Karpas-422 (cell line): Measurements from ENCODE around the gene NSF. TPM values are rescaled to one million over a fixed set of nuclear protein-coding genes. Genes with fewer than 3 reads are reported as not detected.
A peak's percentile ranks its signal among the peaks of the same experiment; 100 is the strongest.
"Not testable (repeated sequence)": the region's sequence is repeated elsewhere in the genome, so short reads cannot be mapped to it uniquely, and the experiment has no call there.

ENCODE experiments used
- DNase-seq: peaks from one replicate; pipeline ENCODE4 v3.0.0-alpha.2; 2015
- H2AFZ ChIP-seq: fragments of 200-600 bp; sonication (generic); 2 replicates; pipeline ENCODE4 v1.6.1; 2014; ENCODE audit warnings: antibody characterized with exemption, low read length, mixed read lengths
- H3K27ac ChIP-seq: fragments of 200-600 bp; sonication (generic); 2 replicates; pipeline ENCODE4 v1.5.1; 2014; ENCODE audit warnings: mild to moderate bottlenecking, low read length, moderate library complexity
- H3K27me3 ChIP-seq: fragments of 200-600 bp; sonication (generic); 2 replicates; pipeline ENCODE4 v1.6.1; 2014; ENCODE audit warnings: low read length, mixed read lengths
- H3K36me3 ChIP-seq: fragments of 200-600 bp; sonication (generic); 2 replicates; pipeline ENCODE4 v1.6.1; 2014; ENCODE audit warnings: low read length, mixed read lengths; ENCODE audit not compliant: insufficient read depth
- H3K4me1 ChIP-seq: fragments of 200-600 bp; sonication (generic); 2 replicates; pipeline ENCODE4 v1.6.1; 2014; ENCODE audit warnings: mild to moderate bottlenecking, low read length, mixed read lengths
- H3K4me2 ChIP-seq: fragments of 200-600 bp; sonication (generic); 2 replicates; pipeline ENCODE4 v1.6.1; 2014; ENCODE audit warnings: low read length, low read depth, mild to moderate bottlenecking; ENCODE audit not compliant: poor library complexity, severe bottlenecking
- H3K4me3 ChIP-seq: fragments of 200-600 bp; sonication (generic); 2 replicates; pipeline ENCODE4 v1.5.1; 2014; ENCODE audit warnings: mild to moderate bottlenecking, antibody characterized with exemption, low read length, mixed read lengths
- H3K79me2 ChIP-seq: fragments of 200-600 bp; sonication (generic); 2 replicates; pipeline ENCODE4 v1.6.1; 2014; ENCODE audit warnings: mild to moderate bottlenecking, low read length, mixed read lengths
- H3K9ac ChIP-seq: fragments of 200-600 bp; sonication (generic); 2 replicates; pipeline ENCODE4 v1.6.0; 2014; ENCODE audit warnings: low read length
- H3K9me2 ChIP-seq: fragments of 200-600 bp; sonication (generic), shearing (Covaris generic); replicated peaks from 2 replicates; pipeline ENCODE4 v1.6.0; 2014; ENCODE audit warnings: mild to moderate bottlenecking, low read length, moderate library complexity; ENCODE audit not compliant: insufficient read depth
- H3K9me3 ChIP-seq: fragments of 300-700, 200-600 bp; sonication (generic); 2 replicates; pipeline ENCODE4 v1.6.1; 2014; ENCODE audit warnings: low read length, mixed read lengths
- H4K20me1 ChIP-seq: fragments of 200-600 bp; sonication (generic); 2 replicates; pipeline ENCODE4 v1.6.1; 2014; ENCODE audit warnings: mild to moderate bottlenecking, antibody characterized with exemption, low read length, low read depth; ENCODE audit not compliant: insufficient read depth
- total RNA-seq: library from RNA; depleted of rRNA; stranded (reverse); fragments of >200 nt; shearing (Covaris generic); gene quantifications from 2 replicates; pipeline ENCODE4 v1.2.3, GENCODE V29; 2014; ENCODE audit warnings: low replicate concordance

NSF gene
- total RNA-seq, 1 experiment from 2014 or later = 31.8 TPM

GRCh38 chr17:46768896-46769295, 178.4 kb downstream of the NSF start:
- H2AFZ ChIP-seq, H3K36me3 ChIP-seq, H3K27me3 ChIP-seq, H3K79me2 ChIP-seq, H3K9me2 ChIP-seq, H3K4me2 ChIP-seq, H3K27ac ChIP-seq, H4K20me1 ChIP-seq, H3K9ac ChIP-seq, H3K9me3 ChIP-seq, DNase-seq, H3K4me3 ChIP-seq: not testable (repeated sequence)
- peaks cover 27% of the 10 kb centered on the region for H3K4me1 ChIP-seq

DNA sequence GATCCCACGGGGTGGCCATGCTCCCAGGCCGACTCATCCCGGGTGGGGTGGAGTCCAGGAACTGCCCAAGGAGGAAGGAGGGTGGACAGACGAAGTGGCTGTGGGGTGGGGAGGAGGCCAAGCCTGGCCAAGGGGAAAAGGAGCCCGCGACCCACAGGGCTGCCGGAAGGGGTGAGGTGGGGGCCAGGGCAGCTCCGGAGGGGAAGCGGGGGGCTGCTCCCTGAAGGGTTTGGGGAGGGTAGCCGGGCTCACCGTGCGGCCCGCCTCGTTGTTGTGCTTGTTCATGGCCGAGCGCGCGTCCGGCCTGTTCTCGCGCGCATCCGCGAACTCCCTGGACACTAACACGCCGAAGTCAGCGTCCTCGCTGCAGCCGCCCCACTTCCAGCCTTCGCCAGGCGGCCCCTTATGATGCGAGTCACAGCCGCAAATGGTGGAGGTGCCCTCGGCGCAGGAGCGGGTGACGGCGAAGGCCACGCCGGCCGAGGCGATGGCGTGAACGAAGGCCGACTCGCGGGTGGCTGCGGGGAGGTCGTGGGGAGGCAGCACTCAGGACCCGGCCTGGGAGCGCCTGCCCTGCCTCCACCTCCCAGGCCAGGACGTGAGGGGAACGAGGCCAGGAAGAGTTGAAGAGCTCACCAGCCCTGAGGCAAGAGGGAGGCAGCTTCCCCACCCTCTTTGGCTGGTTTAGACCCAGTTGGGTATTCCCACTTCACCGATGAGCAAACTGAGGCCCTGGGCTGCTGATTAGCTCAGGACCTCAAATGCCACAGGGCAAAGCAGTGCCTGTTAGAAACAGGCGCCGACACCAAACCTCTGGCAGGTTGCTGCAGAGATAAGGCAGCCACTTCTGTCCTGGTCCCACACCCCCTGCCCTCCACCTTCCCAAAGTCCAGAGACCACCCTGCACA, 179.3 kb downstream of the NSF start:
- Histone ChIP-seq H3K9me2 (no peaks in the 10 kb centered on the region), H3K4me2 (no peak overlapping the region), H3K9me3 (no peaks in the 10 kb centered on the region), H3K9ac (no peak overlapping the region), H3K4me1 (peaks cover 27% of the 10 kb centered on the region), H4K20me1 (no peaks in the 10 kb centered on the region), H2AFZ (no peak overlapping the region), H3K36me3 (no peaks in the 10 kb centered on the region), H3K27me3 (no peaks in the 10 kb centered on the region), H3K27ac (no peak overlapping the region), H3K79me2 (no peaks in the 10 kb centered on the region), H3K4me3 (no peak overlapping the region)
- DNase-seq = peak; percentile 49

- H3K27me3 ChIP-seq = no peaks in the 10 kb centered on the region
- no peaks in the 10 kb centered on the region for H3K79me2 ChIP-seq
- H3K27ac ChIP-seq = no peak overlapping the region
- H3K36me3 ChIP-seq = no peaks in the 10 kb centered on the region
- no peak overlapping the region for H3K9ac ChIP-seq
- no peaks in the 10 kb centered on the region for H3K9me2 ChIP-seq
- H3K9me3 ChIP-seq = no peaks in the 10 kb centered on the region
- H4K20me1 ChIP-seq = no peaks in the 10 kb centered on the region
- H3K4me3 ChIP-seq = peak overlapping the region; percentile 49; the same call in 1 of the 2 replicates
- peaks cover 27% of the 10 kb centered on the region for H3K4me1 ChIP-seq
- no peak overlapping the region for H2AFZ ChIP-seq
- peak overlapping the region; percentile 42 for H3K4me2 ChIP-seq
- no peak for DNase-seq
Measured at GRCh38 chr17:46770439-46770817, 180.0 kb downstream of the NSF start.

DNA sequence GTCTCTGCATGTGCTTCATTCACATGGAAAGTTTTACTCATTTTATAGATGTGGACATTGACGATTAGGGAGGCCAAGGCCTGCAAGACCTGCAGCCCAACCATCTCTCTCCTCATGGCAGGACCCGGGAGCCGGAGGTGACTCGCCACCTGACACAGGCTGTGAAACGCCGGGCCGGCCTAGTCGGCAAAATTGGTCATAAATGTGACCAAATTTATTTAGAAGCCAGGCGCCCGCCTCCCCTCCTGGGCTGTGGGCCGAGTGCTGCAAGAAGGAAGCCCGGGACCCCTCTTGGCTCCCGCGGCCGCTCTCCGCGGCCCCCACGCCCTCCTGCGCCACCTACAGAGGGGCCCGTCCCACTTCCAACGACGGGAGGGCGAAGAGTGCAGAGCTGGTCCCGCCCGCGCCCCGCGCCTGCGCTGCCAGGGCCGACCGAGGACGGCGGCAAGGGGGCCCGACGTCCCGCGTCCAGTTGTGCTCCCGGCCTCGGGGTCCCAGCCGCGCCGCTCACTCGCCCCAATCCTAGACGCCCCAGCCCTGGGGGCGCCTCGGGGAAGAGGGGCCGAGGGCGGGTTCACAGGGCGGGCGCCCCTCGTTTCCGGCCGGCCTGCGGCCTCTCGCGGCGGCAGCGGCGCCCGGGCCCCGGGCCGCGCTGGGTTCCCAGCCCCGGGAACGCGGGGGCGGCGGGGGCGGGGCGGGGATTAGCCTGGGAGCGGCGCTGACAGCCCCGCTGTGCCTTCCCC, 180.5 kb downstream of the NSF start:
- no peaks in the 10 kb centered on the region for H3K9me2 ChIP-seq
- no peaks in the 10 kb centered on the region for H4K20me1 ChIP-seq
- no peak overlapping the region for H2AFZ ChIP-seq
- peak overlapping the region; percentile 48 for H3K9ac ChIP-seq
- H3K36me3 ChIP-seq = no peaks in the 10 kb centered on the region
- H3K9me3 ChIP-seq = no peaks in the 10 kb centered on the region
- no peak overlapping the region for H3K27ac ChIP-seq
- H3K4me2 ChIP-seq = peak overlapping the region; percentile 42
- H3K79me2 ChIP-seq = no peaks in the 10 kb centered on the region
- H3K4me3 ChIP-seq = peak overlapping the region; percentile 49; the same call in 1 of the 2 replicates
- H3K4me1 ChIP-seq = peaks cover 27% of the 10 kb centered on the region
- DNase-seq = peak; percentile 52
- no peaks in the 10 kb centered on the region for H3K27me3 ChIP-seq

DNA sequence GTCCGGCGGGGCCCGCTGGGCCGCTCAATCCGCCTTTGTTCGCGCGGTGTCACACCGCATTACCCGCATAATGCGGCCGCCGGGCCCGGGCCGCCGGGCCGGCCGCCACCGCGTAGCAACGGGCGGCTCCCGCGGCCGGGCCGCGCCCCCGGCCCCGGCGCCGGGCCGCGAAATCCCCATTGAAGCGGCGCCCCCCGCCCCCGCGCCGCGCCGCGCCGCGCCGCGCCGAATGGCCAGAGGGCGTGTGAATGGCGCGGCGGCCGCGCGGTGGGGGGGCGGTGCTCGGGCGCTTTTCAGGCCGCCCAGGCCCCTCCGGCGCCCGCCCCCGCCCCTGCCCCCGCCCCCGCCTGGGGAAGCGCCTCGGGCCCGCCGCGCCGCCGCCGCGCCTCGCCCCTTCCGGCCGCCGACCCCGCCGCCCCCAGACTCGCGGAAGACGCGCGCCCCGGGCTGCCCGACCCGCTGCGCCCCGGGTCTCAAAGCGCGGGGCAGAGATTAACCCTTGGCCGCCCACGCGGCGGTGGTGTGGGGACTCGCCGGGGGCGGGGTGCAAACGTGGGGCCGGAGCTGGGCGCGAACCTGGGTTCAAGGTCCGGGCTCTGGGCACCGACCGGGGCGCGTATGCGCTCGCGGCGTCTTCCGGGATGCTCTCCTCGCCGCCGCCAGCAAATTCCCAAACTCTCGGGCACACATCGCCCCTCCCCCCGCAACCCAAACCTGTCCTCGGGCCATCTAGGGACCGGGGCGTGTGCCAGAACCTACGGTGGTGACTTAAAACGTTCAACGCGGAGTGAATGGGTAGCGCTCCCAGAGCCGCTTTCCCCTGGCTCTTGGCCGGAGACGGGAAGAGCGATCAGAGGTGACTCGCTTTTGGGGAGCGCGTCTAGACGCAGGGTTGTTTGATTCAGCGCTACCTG, 181.3 kb downstream of the NSF start:
- no peaks in the 10 kb centered on the region for H3K27me3 ChIP-seq
- no peak overlapping the region for H3K27ac ChIP-seq
- H3K9ac ChIP-seq = peak overlapping the region; percentile 68
- H3K4me3 ChIP-seq = peak overlapping the region; percentile 69
- peak; percentile 70 for DNase-seq
- H3K36me3 ChIP-seq = no peaks in the 10 kb centered on the region
- no peaks in the 10 kb centered on the region for H3K9me3 ChIP-seq
- H3K9me2 ChIP-seq = no peaks in the 10 kb centered on the region
- H2AFZ ChIP-seq = 0 out of 2 replicates have a peak overlapping the region, but pooled peaks have one; percentile 78
- no peaks in the 10 kb centered on the region for H4K20me1 ChIP-seq
- H3K79me2 ChIP-seq = no peaks in the 10 kb centered on the region
- peak overlapping the region; percentile 80 for H3K4me2 ChIP-seq
- H3K4me1 ChIP-seq = peaks cover 27% of the 10 kb centered on the region

DNA sequence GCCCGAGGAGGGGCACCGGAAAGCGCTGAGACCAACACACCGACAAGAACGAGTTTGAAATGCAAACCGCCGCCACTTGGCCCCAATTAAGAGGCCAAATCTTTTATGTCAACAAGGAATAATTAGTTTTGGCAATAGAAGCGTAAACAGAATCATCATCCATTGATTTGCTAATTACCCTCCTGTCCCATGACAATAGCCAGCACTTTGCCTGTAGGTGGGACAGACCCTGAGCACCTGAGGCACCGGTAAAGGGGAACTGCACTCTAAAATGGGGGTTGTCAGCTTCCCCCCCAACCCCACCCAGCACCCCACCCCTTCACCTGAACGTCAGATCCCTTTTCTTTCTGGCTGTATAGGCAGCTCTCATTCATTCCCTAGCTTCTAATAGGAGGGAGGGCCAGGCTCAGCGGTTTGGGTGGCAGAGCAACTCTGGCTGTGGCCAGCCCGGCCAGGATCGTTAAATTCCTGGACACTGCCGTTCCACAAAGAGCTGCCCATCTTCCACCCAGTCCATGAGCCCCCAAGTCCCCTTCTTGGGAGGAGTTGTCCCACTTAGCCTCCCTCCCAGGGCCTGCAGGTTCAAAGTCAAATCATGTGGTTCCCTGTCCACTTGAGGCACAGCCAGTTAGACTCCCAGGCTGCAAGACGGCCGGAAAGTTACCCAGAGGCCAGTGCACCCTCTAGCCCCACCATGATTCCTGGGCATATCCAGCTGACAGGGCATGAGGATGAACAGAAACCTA, 182.2 kb downstream of the NSF start:
- no peaks in the 10 kb centered on the region for H3K79me2 ChIP-seq
- no peak overlapping the region for H2AFZ ChIP-seq
- H3K9me2 ChIP-seq = no peaks in the 10 kb centered on the region
- no peaks in the 10 kb centered on the region for H4K20me1 ChIP-seq
- H3K36me3 ChIP-seq = no peaks in the 10 kb centered on the region
- H3K27ac ChIP-seq = no peak overlapping the region
- no peaks in the 10 kb centered on the region for H3K27me3 ChIP-seq
- no peak for DNase-seq
- peak overlapping the region; percentile 69 for H3K4me3 ChIP-seq
- H3K4me1 ChIP-seq = peaks cover 24% of the 10 kb centered on the region
- H3K4me2 ChIP-seq = peak overlapping the region; percentile 80
- H3K9me3 ChIP-seq = no peaks in the 10 kb centered on the region
- peak overlapping the region; percentile 15; the same call in 1 of the 2 replicates for H3K9ac ChIP-seq

GRCh38 chr17:46773221-46773605, 182.7 kb downstream of the NSF start:
- Histone ChIP-seq H3K4me1 (peaks cover 24% of the 10 kb centered on the region), H3K9me3 (no peaks in the 10 kb centered on the region), H4K20me1 (no peaks in the 10 kb centered on the region), H3K27ac (no peak overlapping the region), H3K4me3 (peak overlapping the region; percentile 4; the same call in 1 of the 2 replicates), H3K9ac (peak overlapping the region; percentile 35; the same call in 1 of the 2 replicates), H2AFZ (no peak overlapping the region), H3K79me2 (no peaks in the 10 kb centered on the region), H3K36me3 (no peaks in the 10 kb centered on the region), H3K9me2 (no peaks in the 10 kb centered on the region), H3K27me3 (no peaks in the 10 kb centered on the region), H3K4me2 (peak overlapping the region; percentile 80)
- DNase-seq = peak; percentile 58
